H1 (cell line): ENCODE data around the gene CPA3. TPM values are rescaled to one million over a fixed set of nuclear protein-coding genes. Genes with fewer than 3 reads are reported as not detected.

Experiments
- CTCF ChIA-PET: fragments of 300-600 bp; sonication (Branson Sonifier 250); formaldehyde crosslinking; loops from one replicate; lab custom pipeline; 2021; ENCODE audit not compliant: partially characterized antibody; lab: Charles Lee
- POLR2A ChIA-PET: fragments of 300-600 bp; sonication (Branson Sonifier 250); formaldehyde crosslinking; loops from one replicate; lab custom pipeline; 2021; ENCODE audit warnings: inconsistent platforms; ENCODE audit not compliant: partially characterized antibody; lab: Charles Lee
- DNase-seq, 2 experiments: peaks; one replicate each; pipeline versions ENCODE4 v3.0.0 to v3.0.0-alpha.2; 2010 to 2022; ENCODE audit warnings: low spot score in 2 of 2, low read depth in 1 of 2, mixed read lengths in 1 of 2
- FAIRE-seq: peaks from 2 replicates; lab custom pipeline; 2011; peaks lifted over from hg19 to GRCh38; lab: Jason Lieb, UNC
- H2AFZ ChIP-seq: 2 replicates; pipeline ENCODE4 v1.8.1; 2012; ENCODE audit warnings: low read length, inconsistent platforms
- H2AK5ac ChIP-seq: 2 replicates; pipeline ENCODE4 v1.6.1; 2013; ENCODE audit warnings: low read depth, low read length
- H2BK120ac ChIP-seq: replicated peaks from 2 replicates; pipeline ENCODE3; 2013; ENCODE audit warnings: low read depth, low read length, inconsistent platforms
- H2BK12ac ChIP-seq: 2 replicates; pipeline ENCODE4 v1.6.1; 2013; ENCODE audit warnings: low read depth, low read length
- H2BK15ac ChIP-seq: 2 replicates; pipeline ENCODE4 v1.6.1; 2013; ENCODE audit warnings: low read length
- H2BK20ac ChIP-seq: 2 replicates; pipeline ENCODE4 v1.6.1; 2013; ENCODE audit warnings: low read length
- H2BK5ac ChIP-seq: 2 replicates; pipeline ENCODE4 v1.6.1; 2013; ENCODE audit warnings: low read depth, low read length
- H3K14ac ChIP-seq: 2 replicates; pipeline ENCODE4 v1.6.1; 2013; ENCODE audit warnings: inconsistent platforms; ENCODE audit not compliant: insufficient read length
- H3K18ac ChIP-seq: 2 replicates; pipeline ENCODE4 v1.6.1; 2013; ENCODE audit warnings: low read length; ENCODE audit errors: extremely low read depth
- H3K23ac ChIP-seq: 2 replicates; pipeline ENCODE4 v1.6.1; 2013; ENCODE audit warnings: inconsistent platforms; ENCODE audit not compliant: insufficient read length
- H3K23me2 ChIP-seq: 2 replicates; pipeline ENCODE4 v1.6.1; 2013; ENCODE audit warnings: low read depth, low read length
- H3K27ac ChIP-seq: 2 replicates; pipeline ENCODE4 v1.6.1; 2011; ENCODE audit warnings: low read depth, low read length, inconsistent platforms
- H3K27me3 ChIP-seq, 4 experiments: replicated peaks in 1 of 4; 1 replicate in 1 of 4; 2 replicates in 3 of 4; pipeline versions ENCODE4 v1.6.1 to v1.8.1; 2011 to 2013; ENCODE audit warnings: low read length in 3 of 4, mild to moderate bottlenecking in 3 of 4, inconsistent platforms in 2 of 4, mixed read lengths in 2 of 4, moderate library complexity in 1 of 4; ENCODE audit not compliant: control insufficient read depth in 3 of 4, insufficient read depth in 3 of 4; ENCODE audit errors: extremely low read depth in 1 of 4
- H3K36me3 ChIP-seq, 4 experiments: 2 replicates each; pipeline versions ENCODE4 v1.6.1 to v1.8.1; 2011 to 2013; ENCODE audit warnings: mild to moderate bottlenecking in 4 of 4, low read length in 3 of 4, moderate library complexity in 2 of 4, control low read depth in 1 of 4, inconsistent platforms in 1 of 4; ENCODE audit not compliant: insufficient read depth in 4 of 4, control insufficient read depth in 2 of 4
- H3K4ac ChIP-seq: replicated peaks from 2 replicates; pipeline ENCODE3; 2013; ENCODE audit warnings: low read length, low read depth, mixed read lengths, inconsistent platforms; ENCODE audit not compliant: insufficient read length
- H3K4me1 ChIP-seq, 4 experiments: replicated peaks in 1 of 4; 1 replicate in 1 of 4; 2 replicates in 3 of 4; pipeline versions ENCODE4 v1.6.1 to v1.8.1; 2011 to 2013; ENCODE audit warnings: low read length in 3 of 4, inconsistent platforms in 2 of 4, mixed read lengths in 1 of 4; ENCODE audit not compliant: insufficient read depth in 4 of 4, control insufficient read depth in 3 of 4
- H3K4me2 ChIP-seq, 2 experiments: 2 replicates each; pipeline versions ENCODE4 v1.6.1 to v1.8.1; 2011 to 2013; ENCODE audit warnings: low read depth in 2 of 2, low read length in 2 of 2, control low read depth in 1 of 2, inconsistent platforms in 1 of 2, mild to moderate bottlenecking in 1 of 2; ENCODE audit not compliant: insufficient read depth in 1 of 2
- H3K4me3 ChIP-seq, 4 experiments: fragments of 200-600, 300-600 bp in 1 of 4; sonication (generic), shearing (Covaris generic), sonication (Bioruptor Twin) in 1 of 4; 2 replicates each; pipeline versions ENCODE4 v1.5.1 to v1.8.1; 2011 to 2016; ENCODE audit warnings: low read length in 4 of 4, low read depth in 3 of 4, control low read depth in 2 of 4, inconsistent platforms in 2 of 4, mild to moderate bottlenecking in 2 of 4, mixed read lengths in 1 of 4, moderate library complexity in 1 of 4; ENCODE audit not compliant: insufficient read depth in 2 of 4; ENCODE audit errors: extremely low read depth in 1 of 4
- H3K56ac ChIP-seq: replicated peaks from 2 replicates; pipeline ENCODE3; 2013; ENCODE audit warnings: low read depth, mild to moderate bottlenecking, mixed read lengths, low read length, inconsistent platforms; ENCODE audit not compliant: insufficient read length
- H3K79me1 ChIP-seq: 2 replicates; pipeline ENCODE4 v1.6.1; 2013; ENCODE audit warnings: low read depth, low read length, control low read depth
- H3K79me2 ChIP-seq, 2 experiments: 2 replicates each; pipeline versions ENCODE4 v1.6.1 to v1.8.1; 2012 to 2013; ENCODE audit warnings: low read length in 2 of 2, mild to moderate bottlenecking in 2 of 2, inconsistent platforms in 1 of 2; ENCODE audit not compliant: insufficient read depth in 2 of 2, control insufficient read depth in 1 of 2
- H3K9ac ChIP-seq, 4 experiments: replicated peaks in 1 of 4; 1 replicate in 1 of 4; 2 replicates in 3 of 4; pipeline versions ENCODE4 v1.6.1 to v1.8.1; 2011 to 2013; ENCODE audit warnings: low read depth in 3 of 4, low read length in 3 of 4, control low read depth in 2 of 4, mild to moderate bottlenecking in 2 of 4, moderate library complexity in 2 of 4, inconsistent platforms in 1 of 4; ENCODE audit errors: extremely low read depth in 1 of 4
- H3K9me3 ChIP-seq, 2 experiments: 2 replicates each; pipeline versions ENCODE4 v1.6.1 to v1.8.1; 2012 to 2013; ENCODE audit warnings: mild to moderate bottlenecking in 2 of 2, moderate library complexity in 2 of 2, control low read depth in 1 of 2, inconsistent platforms in 1 of 2, low read depth in 1 of 2, low read length in 1 of 2, mixed read lengths in 1 of 2; ENCODE audit not compliant: insufficient read depth in 2 of 2
- H4K20me1 ChIP-seq, 2 experiments: replicated peaks in 1 of 2; 2 replicates each; pipeline versions ENCODE3 to v1.8.1; 2011 to 2013; ENCODE audit warnings: inconsistent platforms in 2 of 2, low read length in 2 of 2, mild to moderate bottlenecking in 1 of 2; ENCODE audit not compliant: insufficient read depth in 2 of 2, control insufficient read depth in 1 of 2
- H4K5ac ChIP-seq: 2 replicates; pipeline ENCODE4 v1.6.1; 2013; ENCODE audit warnings: low read length, low read depth, mixed read lengths, inconsistent platforms; ENCODE audit not compliant: insufficient read length
- H4K8ac ChIP-seq: 2 replicates; pipeline ENCODE4 v1.8.0; 2013; ENCODE audit warnings: mild to moderate bottlenecking, moderate library complexity, low read length, inconsistent platforms; ENCODE audit not compliant: insufficient read depth; ENCODE audit errors: extremely low read depth
- H4K91ac ChIP-seq: replicated peaks from 2 replicates; pipeline ENCODE3; 2013; ENCODE audit warnings: low read length, mixed read lengths, inconsistent platforms; ENCODE audit not compliant: insufficient read length
- PHF8 ChIP-seq: fragments of 200-600 bp; sonication (generic); conservative IDR thresholded peaks from 2 replicates; pipeline ENCODE4 v1.7.1; 2012; ENCODE audit warnings: low read depth, mild to moderate bottlenecking, inconsistent platforms, low read length, moderate library complexity
- SP4 ChIP-seq: IDR thresholded peaks from 2 replicates; pipeline ENCODE4 v1.6.1; 2012; ENCODE audit warnings: low read length, inconsistent platforms
- SUZ12 ChIP-seq: fragments of 200-600 bp; sonication (generic); IDR thresholded peaks from 2 replicates; pipeline ENCODE4 v1.6.1; 2012; ENCODE audit warnings: mild to moderate bottlenecking, inconsistent platforms, low read length, moderate library complexity, mixed read lengths
- TAF1 ChIP-seq: IDR thresholded peaks from 2 replicates; pipeline ENCODE4 v1.6.1; 2011; ENCODE audit warnings: mild to moderate bottlenecking, low read depth, low read length
- WGBS, 2 experiments: shearing (Covaris generic) in 1 of 2; methylation state at CpG; one replicate each; pipeline versions ENCODE4 v1.1.6 to v1.1.7; 2013 to 2015; ENCODE audit warnings: low lambda C conversion rate in 2 of 2, mixed read lengths in 2 of 2, inconsistent platforms in 1 of 2, low coverage in 1 of 2, missing lambda C conversion rate in 1 of 2; ENCODE audit not compliant: insufficient replicate concordance in 2 of 2, insufficient coverage in 1 of 2, insufficient read length in 1 of 2; ENCODE audit errors: extremely low coverage in 1 of 2, missing lambda C conversion rate in 1 of 2; 5-methylcytosine and 5-hydroxymethylcytosine counted together
- polyA plus RNA-seq, 7 experiments: library from polyadenylated mRNA; depleted of rRNA in 3 of 7; stranded (reverse) in 5 of 7; unstranded in 2 of 7; fragments of >200 nt in 5 of 7; fragments of 200-250 nt in 2 of 7; gene quantifications; 1 replicate in 5 of 7; 2 replicates in 1 of 7; 4 replicates in 1 of 7; pipeline versions ENCODE4 v1.2.1 to v1.2.3, GENCODE V29; 2011 to 2013; ENCODE audit warnings: missing spikeins in 2 of 7, mixed read lengths in 2 of 7
- total RNA-seq: library from RNA; stranded (reverse); fragmentation: NEBNext Ultra II Directional; extraction: Animal tissue kit (Norgen Biotek cat#: 25700); gene quantifications from 2 replicates; pipeline ENCODE4 v1.2.1, GENCODE V29; 2021
- TF ChIP-seq, protein P1 (sequence below): IDR thresholded peaks from 2 replicates; pipeline ENCODE4 v1.6.1; 2012; ENCODE audit warnings: inconsistent platforms

Gene CPA3
- total and polyA plus RNA-seq, 2 of the 8 experiments (the other 6 are each of a cell fraction or from before 2014, with no cell fraction given), result not detected

DNA sequence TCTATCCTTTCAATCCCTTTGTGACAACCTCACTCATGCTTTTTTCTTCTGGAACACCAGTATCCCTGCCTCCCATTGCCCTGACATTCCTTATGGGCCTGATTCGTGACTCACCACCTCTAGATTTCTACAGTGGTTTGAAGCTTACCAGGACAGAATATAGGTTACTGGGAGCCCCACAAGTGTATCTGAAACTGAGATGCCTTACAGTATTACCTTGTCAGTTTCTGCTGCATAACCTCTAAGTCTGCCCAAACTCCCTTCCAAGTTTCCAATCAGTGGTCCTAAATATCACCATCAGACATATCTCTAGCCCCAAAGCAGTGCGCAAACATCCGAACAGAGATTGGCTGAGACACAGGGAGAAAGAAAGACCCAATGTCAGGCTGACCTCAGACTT, 31.9 kb upstream of the CPA3 start:
- no peaks in the 10 kb centered on the region for H3K36me3 ChIP-seq
- DNase-seq (no peak), FAIRE-seq (no peak)
- H3K27ac ChIP-seq, result no peak overlapping the region
- no peak overlapping the region for H3K14ac ChIP-seq
- H3K23me2 ChIP-seq, result no peaks in the 10 kb centered on the region
- H2BK120ac ChIP-seq, result no peak overlapping the region
- ChIA-PET POLR2A (no interaction called here), CTCF (no interaction called here)
- WGBS, 2 experiments, result 88% methylated on average over 3 of the region's 3 CpGs; no CpG with 5 or more reads in 1 of the 2 experiments
- no peak overlapping the region for H3K23ac ChIP-seq
- no peak overlapping the region for H2BK15ac ChIP-seq
- no peak overlapping the region for H4K91ac ChIP-seq
- no peak overlapping the region for H2BK20ac ChIP-seq
- no peak overlapping the region for H2AK5ac ChIP-seq
- H3K56ac ChIP-seq, result no peak overlapping the region
- H2BK5ac ChIP-seq, result no peak overlapping the region
- no peak overlapping the region for H3K4me2 ChIP-seq
- no peak overlapping the region for H4K5ac ChIP-seq
- H4K8ac ChIP-seq, result no peak overlapping the region
- H3K79me2 ChIP-seq, result no peaks in the 10 kb centered on the region
- no peak for TF ChIP-seq SP4
- no peak for TF ChIP-seq PHF8
- no peak for TF ChIP-seq TAF1
- TF ChIP-seq, protein P1, sequence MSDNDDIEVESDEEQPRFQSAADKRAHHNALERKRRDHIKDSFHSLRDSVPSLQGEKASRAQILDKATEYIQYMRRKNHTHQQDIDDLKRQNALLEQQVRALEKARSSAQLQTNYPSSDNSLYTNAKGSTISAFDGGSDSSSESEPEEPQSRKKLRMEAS, result no peak
- no peak for TF ChIP-seq SUZ12
- H3K9ac ChIP-seq, result no peak overlapping the region
- H3K9me3 ChIP-seq, result no peaks in the 10 kb centered on the region
- no peaks in the 10 kb centered on the region for H4K20me1 ChIP-seq
- no peak overlapping the region for H3K18ac ChIP-seq
- no peaks in the 10 kb centered on the region for H3K4me1 ChIP-seq
- no peak overlapping the region for H3K4me3 ChIP-seq
- H2BK12ac ChIP-seq, result no peak overlapping the region
- H3K4ac ChIP-seq, result no peak overlapping the region
- H3K79me1 ChIP-seq, result no peaks in the 10 kb centered on the region
- H3K27me3 ChIP-seq, result no peaks in the 10 kb centered on the region
- no peak overlapping the region for H2AFZ ChIP-seq
